ENCODE results near the gene OR10AD1.

DNA sequence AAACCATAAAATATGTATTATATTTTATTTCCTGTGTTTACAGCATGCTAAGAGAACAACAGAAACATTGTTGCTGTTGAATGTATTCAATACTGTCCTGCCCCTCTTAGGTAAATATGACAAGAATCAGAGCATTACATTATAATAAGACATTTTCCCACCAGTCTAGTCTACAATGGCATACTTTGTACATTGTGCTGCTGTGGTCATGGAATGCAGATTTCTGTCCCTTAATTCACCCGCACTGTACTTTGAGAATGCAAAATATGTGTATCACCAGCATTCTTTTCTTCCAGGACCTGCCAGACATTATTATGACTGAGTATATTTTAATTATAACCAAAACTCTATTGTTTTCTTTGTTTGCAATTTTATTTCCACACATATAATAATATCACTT, 16.5 kb upstream of the OR10AD1 start:
- TF ChIP-seq, protein P1, sequence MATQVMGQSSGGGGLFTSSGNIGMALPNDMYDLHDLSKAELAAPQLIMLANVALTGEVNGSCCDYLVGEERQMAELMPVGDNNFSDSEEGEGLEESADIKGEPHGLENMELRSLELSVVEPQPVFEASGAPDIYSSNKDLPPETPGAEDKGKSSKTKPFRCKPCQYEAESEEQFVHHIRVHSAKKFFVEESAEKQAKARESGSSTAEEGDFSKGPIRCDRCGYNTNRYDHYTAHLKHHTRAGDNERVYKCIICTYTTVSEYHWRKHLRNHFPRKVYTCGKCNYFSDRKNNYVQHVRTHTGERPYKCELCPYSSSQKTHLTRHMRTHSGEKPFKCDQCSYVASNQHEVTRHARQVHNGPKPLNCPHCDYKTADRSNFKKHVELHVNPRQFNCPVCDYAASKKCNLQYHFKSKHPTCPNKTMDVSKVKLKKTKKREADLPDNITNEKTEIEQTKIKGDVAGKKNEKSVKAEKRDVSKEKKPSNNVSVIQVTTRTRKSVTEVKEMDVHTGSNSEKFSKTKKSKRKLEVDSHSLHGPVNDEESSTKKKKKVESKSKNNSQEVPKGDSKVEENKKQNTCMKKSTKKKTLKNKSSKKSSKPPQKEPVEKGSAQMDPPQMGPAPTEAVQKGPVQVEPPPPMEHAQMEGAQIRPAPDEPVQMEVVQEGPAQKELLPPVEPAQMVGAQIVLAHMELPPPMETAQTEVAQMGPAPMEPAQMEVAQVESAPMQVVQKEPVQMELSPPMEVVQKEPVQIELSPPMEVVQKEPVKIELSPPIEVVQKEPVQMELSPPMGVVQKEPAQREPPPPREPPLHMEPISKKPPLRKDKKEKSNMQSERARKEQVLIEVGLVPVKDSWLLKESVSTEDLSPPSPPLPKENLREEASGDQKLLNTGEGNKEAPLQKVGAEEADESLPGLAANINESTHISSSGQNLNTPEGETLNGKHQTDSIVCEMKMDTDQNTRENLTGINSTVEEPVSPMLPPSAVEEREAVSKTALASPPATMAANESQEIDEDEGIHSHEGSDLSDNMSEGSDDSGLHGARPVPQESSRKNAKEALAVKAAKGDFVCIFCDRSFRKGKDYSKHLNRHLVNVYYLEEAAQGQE (IDR thresholded peaks at IDR 0.05; ENCODE audit: insufficient read depth in 1 of 2, low read depth in 2 of 2, low read length in 1 of 2) = no peak
- TF ChIP-seq POLR2AphosphoS5 (IDR thresholded peaks at IDR 0.05; ENCODE audit: low read depth, low read length) = no peak
